Spinal cord (tissue), 10 donors: ENCODE measurements around the gene SMTN. TPM values are rescaled to one million over a fixed set of nuclear protein-coding genes. Genes with fewer than 3 reads are reported as not detected.

Source experiments
- DNase-seq, 6 donors: peaks; one replicate each; pipeline versions ENCODE4 v3.0.0 to v3.0.0-alpha.2; 2013 to 2015; ENCODE audit warnings: low spot score in 6 of 6, low read depth in 4 of 6
- H3K27ac ChIP-seq: one replicate; pipeline ENCODE4 v1.5.1; 2013; ENCODE audit warnings: low read depth, low read length, control low read depth
- H3K27me3 ChIP-seq: one replicate; pipeline ENCODE4 v1.6.1; 2013; ENCODE audit warnings: low read length; ENCODE audit not compliant: control insufficient read depth, insufficient read depth
- H3K36me3 ChIP-seq: one replicate; pipeline ENCODE4 v1.6.1; 2013; ENCODE audit warnings: low read length; ENCODE audit not compliant: control insufficient read depth, insufficient read depth
- H3K4me1 ChIP-seq: one replicate; pipeline ENCODE4 v1.6.1; 2013; ENCODE audit warnings: low read length; ENCODE audit not compliant: control insufficient read depth, insufficient read depth
- H3K4me3 ChIP-seq: one replicate; pipeline ENCODE4 v1.5.1; 2013; ENCODE audit warnings: low read depth, low read length, control low read depth
- H3K9me3 ChIP-seq: one replicate; pipeline ENCODE4 v1.6.1; 2013; ENCODE audit warnings: low read length; ENCODE audit not compliant: control insufficient read depth, insufficient read depth
- WGBS: methylation state at CpG from one replicate; pipeline ENCODE4 v1.1.5; 2013; ENCODE audit warnings: missing lambda C conversion rate; ENCODE audit not compliant: insufficient coverage; 5-methylcytosine and 5-hydroxymethylcytosine counted together
- polyA plus RNA-seq, 2 donors: library from polyadenylated mRNA; unstranded; fragments of 120-200 nt; gene quantifications; one replicate each; pipeline ENCODE4 v1.2.1, GENCODE V29; 2013; ENCODE audit not compliant: insufficient read length in 2 of 2
- total RNA-seq, 2 donors: library from RNA; depleted of rRNA in 1 of 2; stranded (reverse); fragments of 120-200 nt in 1 of 2; fragments of >200 nt in 1 of 2; gene quantifications; one replicate each; pipeline versions ENCODE4 v1.2.3 to v1.2.4, GENCODE V29; 2013 to 2014
- donor health status: healthy.

Gene SMTN
- total and polyA plus RNA-seq, 4 donors: 26.1 to 61.0 (median 41.7) TPM

- Histone ChIP-seq H3K9me3 (no peaks in the 10 kb centered on the region), H3K27ac (no peak overlapping the region), H3K36me3 (peaks cover 54% of the 10 kb centered on the region), H3K4me1 (peaks cover 32% of the 10 kb centered on the region), H3K27me3 (no peaks in the 10 kb centered on the region), H3K4me3 (no peak overlapping the region)
- WGBS: 93% methylated on average over 5 of the region's 8 CpGs
- DNase-seq: no peak
Observed at GRCh38 chr22:31102441-31103081, 21.4 kb downstream of the SMTN start.

- DNase-seq: no peak
- WGBS: 88% methylated on average over 2 of the region's 2 CpGs
- Histone ChIP-seq H3K4me3 (no peak overlapping the region), H3K36me3 (peaks cover 54% of the 10 kb centered on the region), H3K27ac (no peak overlapping the region), H3K9me3 (no peaks in the 10 kb centered on the region), H3K4me1 (peaks cover 37% of the 10 kb centered on the region), H3K27me3 (no peaks in the 10 kb centered on the region)
Observed at GRCh38 chr22:31103111-31103510, 22.0 kb downstream of the SMTN start.

DNA sequence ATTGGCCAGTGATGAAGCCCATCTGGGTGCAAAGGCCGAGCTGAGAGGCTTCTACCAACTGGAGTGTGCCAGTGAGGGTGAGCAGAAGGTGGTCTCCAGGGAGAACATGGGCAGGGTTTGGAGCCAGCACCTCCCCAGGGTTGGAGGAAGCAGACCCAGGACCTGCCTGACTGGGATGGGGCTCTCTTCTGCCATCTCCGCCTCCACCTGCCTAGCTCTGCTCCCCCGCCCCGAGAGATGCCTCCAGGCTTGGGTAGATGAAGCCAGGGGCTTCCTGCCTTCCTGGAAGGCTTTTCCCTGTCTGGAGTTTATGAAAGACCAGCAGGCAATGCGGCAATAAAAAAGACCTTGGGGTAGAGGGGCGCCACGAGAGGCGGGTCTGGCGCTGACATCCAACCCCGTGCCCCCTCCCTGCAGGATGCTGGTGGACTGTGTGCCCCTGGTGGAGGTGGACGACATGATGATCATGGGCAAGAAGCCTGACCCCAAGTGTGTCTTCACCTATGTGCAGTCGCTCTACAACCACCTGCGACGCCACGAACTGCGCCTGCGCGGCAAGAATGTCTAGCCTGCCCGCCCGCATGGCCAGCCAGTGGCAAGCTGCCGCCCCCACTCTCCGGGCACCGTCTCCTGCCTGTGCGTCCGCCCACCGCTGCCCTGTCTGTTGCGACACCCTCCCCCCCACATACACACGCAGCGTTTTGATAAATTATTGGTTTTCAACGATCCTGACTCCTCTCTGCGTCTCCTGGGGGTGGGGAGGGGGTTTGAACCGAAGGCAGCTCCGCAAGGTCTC lies 23.0 kb downstream of the SMTN start:
- Histone ChIP-seq H3K4me3 (no peak overlapping the region), H3K27me3 (no peaks in the 10 kb centered on the region), H3K27ac (no peak overlapping the region), H3K9me3 (no peaks in the 10 kb centered on the region), H3K36me3 (peaks cover 45% of the 10 kb centered on the region), H3K4me1 (peaks cover 33% of the 10 kb centered on the region)
- 76% methylated on average over 22 of the region's 33 CpGs for WGBS
- peak in 1 of 6 donors; percentile 79 for DNase-seq

GRCh38 chr22:31104869-31105268 lies 23.8 kb downstream of the SMTN start:
- H3K9me3 ChIP-seq: no peaks in the 10 kb centered on the region
- H3K4me3 ChIP-seq: no peak overlapping the region
- peaks cover 31% of the 10 kb centered on the region for H3K4me1 ChIP-seq
- H3K36me3 ChIP-seq: peaks cover 39% of the 10 kb centered on the region
- WGBS: 12% methylated on average over 27 of the region's 35 CpGs
- H3K27me3 ChIP-seq: no peaks in the 10 kb centered on the region
- DNase-seq: peak in 1 of 6 donors; percentile 54
- H3K27ac ChIP-seq: no peak overlapping the region

DNA sequence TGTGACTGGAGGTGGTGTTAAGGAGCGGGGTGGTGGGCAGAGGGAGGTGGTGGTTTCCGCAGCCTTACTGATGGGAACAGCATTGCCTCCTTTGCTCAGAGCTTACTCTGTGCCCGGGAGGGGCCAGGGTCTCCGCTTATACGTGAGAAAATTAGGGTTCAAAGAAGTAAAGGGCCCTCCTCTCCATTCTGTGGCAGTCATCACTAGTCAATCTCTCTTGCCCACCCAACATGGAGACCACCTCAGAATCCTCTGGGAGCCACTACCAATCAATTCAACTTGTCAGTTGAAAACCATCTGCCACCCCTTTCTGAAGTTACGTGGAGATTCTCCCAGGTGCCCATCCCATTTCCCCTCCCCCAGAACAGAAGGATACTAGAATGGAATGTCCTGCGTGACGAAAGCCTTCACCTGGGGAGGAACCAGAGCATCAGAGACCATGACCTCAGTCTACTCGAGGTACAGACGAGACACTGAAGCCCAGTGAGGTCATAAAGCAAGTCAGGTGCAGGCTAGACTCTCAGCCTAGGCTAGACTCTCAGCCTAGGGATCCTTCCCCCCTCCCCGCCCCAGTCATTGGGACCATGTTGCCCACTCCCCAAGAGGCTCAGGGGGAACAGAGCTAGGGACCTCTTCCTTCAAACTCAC lies 24.3 kb downstream of the SMTN start:
- H3K27ac ChIP-seq: no peak overlapping the region
- no peak overlapping the region for H3K4me3 ChIP-seq
- DNase-seq: no peak
- peaks cover 31% of the 10 kb centered on the region for H3K4me1 ChIP-seq
- no peaks in the 10 kb centered on the region for H3K27me3 ChIP-seq
- WGBS: 77% methylated on average over 6 of the region's 11 CpGs
- H3K9me3 ChIP-seq: no peaks in the 10 kb centered on the region
- peaks cover 34% of the 10 kb centered on the region for H3K36me3 ChIP-seq

- Histone ChIP-seq H3K9me3 (no peaks in the 10 kb centered on the region), H3K4me1 (peaks cover 31% of the 10 kb centered on the region), H3K27ac (no peak overlapping the region), H3K4me3 (peak overlapping the region; percentile 76), H3K36me3 (peaks cover 27% of the 10 kb centered on the region), H3K27me3 (no peaks in the 10 kb centered on the region)
- WGBS: 43% methylated on average over 2 of the region's 4 CpGs
- DNase-seq: no peak
Observed at GRCh38 chr22:31106001-31106571, 25.0 kb downstream of the SMTN start.

GRCh38 chr22:31106731-31107177 lies 25.6 kb downstream of the SMTN start:
- peaks cover 31% of the 10 kb centered on the region for H3K4me1 ChIP-seq
- peak overlapping the region; percentile 76 for H3K4me3 ChIP-seq
- 33% methylated on average over 8 of the region's 14 CpGs for WGBS
- H3K36me3 ChIP-seq: peaks cover 24% of the 10 kb centered on the region
- DNase-seq: no peak
- H3K9me3 ChIP-seq: no peaks in the 10 kb centered on the region
- H3K27ac ChIP-seq: peak overlapping the region; percentile 88
- H3K27me3 ChIP-seq: no peaks in the 10 kb centered on the region

- H3K4me3 ChIP-seq: peak within 1 kb of the TSS; percentile 76
- no peaks in the 10 kb centered on the region for H3K27me3 ChIP-seq
- peaks cover 18% of the 10 kb centered on the region for H3K36me3 ChIP-seq
- peak; percentile 73 to 96 (median 79) for DNase-seq
- 3% methylated on average over 67 of the region's 67 CpGs for WGBS
- peaks cover 31% of the 10 kb centered on the region for H3K4me1 ChIP-seq
- no peaks in the 10 kb centered on the region for H3K9me3 ChIP-seq
- peak within 1 kb of the TSS; percentile 88 for H3K27ac ChIP-seq
Observed at GRCh38 chr22:31107178-31107893, 26.2 kb downstream of the SMTN start, which contains the start of gene SELENOM. Gene SELENOM, minus strand, starts transcription at chr22:31107568. Its CDS starts 63 bp downstream, at chr22:31107505.

- Histone ChIP-seq H3K4me1 (peaks cover 31% of the 10 kb centered on the region), H3K4me3 (peak overlapping the region; percentile 76), H3K36me3 (peaks cover 14% of the 10 kb centered on the region), H3K9me3 (no peaks in the 10 kb centered on the region), H3K27ac (peak overlapping the region; percentile 88), H3K27me3 (no peaks in the 10 kb centered on the region)
- 0% methylated on average over 3 of the region's 5 CpGs for WGBS
- DNase-seq: no peak
Observed at GRCh38 chr22:31107894-31108218, 26.7 kb downstream of the SMTN start.
